ENCODE results near the gene OR52M1.
"Not testable (repeated sequence)": the region's sequence is repeated elsewhere in the genome, so short reads cannot be mapped to it uniquely, and the experiment has no call there.

OR52M1 gene, protein sequence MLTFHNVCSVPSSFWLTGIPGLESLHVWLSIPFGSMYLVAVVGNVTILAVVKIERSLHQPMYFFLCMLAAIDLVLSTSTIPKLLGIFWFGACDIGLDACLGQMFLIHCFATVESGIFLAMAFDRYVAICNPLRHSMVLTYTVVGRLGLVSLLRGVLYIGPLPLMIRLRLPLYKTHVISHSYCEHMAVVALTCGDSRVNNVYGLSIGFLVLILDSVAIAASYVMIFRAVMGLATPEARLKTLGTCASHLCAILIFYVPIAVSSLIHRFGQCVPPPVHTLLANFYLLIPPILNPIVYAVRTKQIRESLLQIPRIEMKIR

DNA sequence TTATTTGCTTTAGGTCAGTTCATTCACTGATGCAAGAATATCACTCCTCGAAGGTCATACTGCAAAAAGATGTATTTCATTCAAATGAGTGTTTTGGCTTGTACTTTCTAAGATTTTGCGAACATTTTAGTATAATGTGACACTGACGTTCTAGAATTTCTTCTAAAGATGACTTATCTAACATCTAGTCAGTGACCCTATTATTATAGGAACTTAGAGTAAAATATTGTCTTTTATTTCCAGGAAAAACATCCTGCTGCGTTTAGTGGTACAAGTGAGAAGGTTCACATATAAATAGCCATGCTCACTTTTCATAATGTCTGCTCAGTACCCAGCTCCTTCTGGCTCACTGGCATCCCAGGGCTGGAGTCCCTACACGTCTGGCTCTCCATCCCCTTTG lies at the start of gene OR52M1:
Gene OR52M1 (plus strand): TSS at position 301 of the 400 bp plus-strand sequence. CDS start 0 bp downstream, at position 301.
- no peak for DNase-seq

DNA sequence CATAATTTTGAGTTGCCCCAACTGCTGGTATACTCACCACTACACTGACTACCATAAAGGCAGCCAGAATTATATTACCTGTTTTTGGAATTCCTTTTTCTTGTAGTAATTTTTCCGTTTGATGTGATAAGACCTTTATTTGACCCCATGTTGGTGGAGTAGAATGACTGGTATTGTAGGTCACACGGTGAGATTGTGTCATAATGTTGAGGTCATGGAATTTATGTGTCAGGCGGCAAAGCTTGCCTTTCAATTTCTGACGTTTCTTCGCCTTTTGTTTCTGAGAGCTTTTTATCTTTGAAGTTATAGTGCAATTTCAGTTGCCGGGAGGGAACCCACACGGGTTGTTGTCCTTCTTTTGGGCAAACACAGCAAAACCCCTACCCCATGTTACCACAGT lies 49.5 kb upstream of the OR52M1 start:
- DNase-seq = no peak

DNA sequence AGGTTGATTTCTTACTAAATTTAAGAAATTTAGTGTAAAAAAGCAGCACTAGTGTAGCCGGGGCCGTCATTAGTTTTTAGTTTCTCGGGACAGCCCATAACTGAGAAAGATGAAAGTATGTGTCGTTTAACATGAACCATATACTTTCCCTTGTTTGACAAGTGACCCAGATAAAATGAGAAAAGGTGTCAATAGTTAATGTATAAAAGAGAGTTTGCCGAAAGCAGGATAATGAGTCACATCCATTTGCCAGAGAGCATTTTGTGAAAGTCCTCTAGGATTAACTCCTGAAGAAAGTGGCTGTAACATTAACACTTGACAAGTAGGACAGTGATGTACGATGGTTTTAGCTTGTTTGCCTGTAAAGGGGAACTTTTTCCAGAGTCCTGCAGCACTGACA lies 49.0 kb upstream of the OR52M1 start:
- DNase-seq = no peak

DNA sequence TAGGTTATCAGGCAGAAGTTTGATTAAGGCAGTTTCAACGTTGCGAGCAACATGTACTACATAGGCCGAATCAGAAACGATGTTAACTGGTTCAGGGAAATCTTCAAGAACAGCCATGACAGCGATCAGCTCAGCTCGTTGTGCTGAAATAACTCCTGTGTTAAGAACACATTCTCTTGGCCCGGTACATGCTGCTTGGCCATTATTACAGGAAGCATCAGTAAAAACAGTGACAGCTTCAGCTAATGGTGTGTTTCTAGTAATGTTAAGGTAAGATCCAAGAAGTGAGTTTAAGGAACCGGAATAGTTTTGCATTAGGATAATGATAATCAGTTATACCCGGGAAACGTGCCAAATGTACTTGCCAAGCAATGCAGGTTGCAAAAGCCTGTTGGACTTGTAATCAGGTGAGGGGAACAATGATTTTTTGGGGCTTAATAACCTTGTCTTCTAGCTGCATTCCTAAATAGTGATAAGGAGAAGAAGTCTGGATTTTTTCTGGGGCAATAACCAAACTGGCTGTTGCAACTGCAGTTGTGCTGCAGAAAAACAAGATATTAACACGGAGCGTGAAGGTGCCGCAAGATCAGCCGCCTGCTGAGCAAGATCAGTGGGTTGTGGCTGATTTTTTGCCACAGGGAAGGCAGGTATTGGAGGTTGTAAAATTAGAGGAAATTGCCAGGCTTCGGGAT lies 48.3 kb upstream of the OR52M1 start:
- DNase-seq = no peak

DNA sequence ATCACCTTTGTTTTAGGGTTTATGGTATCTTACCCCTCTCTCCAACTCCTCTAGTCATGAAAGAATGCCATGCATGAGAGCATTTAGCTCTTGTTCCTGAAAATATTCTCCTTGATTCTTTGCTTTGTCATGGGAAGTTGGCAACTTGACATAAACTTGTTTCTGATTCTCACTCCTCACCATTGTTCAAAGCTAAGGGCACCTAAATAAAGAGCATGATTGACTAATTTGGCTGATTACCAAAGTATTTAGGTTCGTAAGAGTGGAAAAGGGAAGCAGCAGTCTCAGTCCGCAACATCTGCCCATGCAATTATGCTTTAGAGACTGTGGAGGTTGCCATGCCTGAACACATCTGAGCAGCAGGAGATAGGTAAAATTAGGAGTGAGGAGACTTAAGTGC lies 36.1 kb upstream of the OR52M1 start:
- no peak for DNase-seq

DNA sequence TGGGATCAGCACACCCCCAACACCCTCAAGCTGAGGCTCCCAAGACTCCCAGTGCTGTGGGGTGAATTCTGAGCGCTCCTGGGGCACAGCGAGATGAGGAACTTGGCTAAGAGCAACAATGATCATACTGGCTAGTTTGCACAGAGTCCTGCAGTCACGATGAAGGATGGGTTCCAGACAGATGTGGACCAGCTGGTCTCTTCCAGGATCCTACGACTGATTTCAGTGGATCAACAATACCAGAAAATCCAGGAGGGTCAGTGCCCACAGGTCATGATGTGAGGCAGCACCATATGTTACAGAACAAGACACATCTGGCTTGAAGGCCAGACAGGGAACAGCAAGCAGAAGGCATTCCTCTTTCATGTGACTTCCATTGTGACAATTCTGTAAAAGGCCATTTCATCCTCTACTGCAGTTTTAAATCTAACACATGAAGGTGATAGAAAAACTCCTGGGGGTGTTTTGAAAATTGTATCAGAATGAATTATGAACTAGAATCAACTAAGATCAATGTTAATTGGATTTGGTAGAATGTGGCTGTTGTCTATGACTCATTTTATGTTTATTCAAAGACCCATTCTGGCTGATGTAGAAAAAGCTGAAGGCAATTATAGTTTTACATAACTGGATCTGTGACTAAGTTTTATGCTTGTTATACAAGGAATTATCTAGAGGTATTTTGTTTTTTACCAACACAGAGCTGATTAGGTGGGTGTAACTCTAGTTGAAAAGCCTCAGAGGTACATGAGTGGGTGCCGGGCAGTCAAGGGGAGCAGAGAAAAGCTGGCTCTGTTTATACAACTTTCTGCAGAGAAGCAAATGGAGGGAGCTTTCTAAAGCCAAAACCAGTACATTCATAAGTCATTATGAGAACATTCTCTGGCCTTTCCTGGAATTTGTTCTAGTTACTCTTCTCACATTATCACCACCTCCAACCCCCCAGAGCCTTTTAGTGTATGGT lies 33.4 kb upstream of the OR52M1 start:
- DNase-seq = no peak

DNA sequence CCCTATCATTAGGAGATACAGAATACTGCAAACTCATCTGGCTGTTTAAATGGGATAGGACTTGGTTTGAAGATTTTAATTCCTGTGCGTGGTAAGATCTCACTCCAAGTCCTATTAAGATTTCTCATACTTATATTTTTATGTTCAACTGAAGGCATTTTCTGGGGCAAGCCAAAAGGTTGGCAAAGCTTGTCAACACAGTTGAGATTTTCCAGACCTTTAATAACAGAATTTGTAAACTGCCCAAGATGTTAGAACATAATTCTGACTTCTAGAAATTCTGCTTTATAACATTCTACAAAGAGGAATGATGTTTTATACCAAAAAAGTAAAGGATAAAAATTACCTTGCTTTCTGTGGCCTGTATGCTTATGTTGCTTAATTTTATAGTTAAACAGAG lies 30.8 kb upstream of the OR52M1 start:
- DNase-seq = no peak

DNA sequence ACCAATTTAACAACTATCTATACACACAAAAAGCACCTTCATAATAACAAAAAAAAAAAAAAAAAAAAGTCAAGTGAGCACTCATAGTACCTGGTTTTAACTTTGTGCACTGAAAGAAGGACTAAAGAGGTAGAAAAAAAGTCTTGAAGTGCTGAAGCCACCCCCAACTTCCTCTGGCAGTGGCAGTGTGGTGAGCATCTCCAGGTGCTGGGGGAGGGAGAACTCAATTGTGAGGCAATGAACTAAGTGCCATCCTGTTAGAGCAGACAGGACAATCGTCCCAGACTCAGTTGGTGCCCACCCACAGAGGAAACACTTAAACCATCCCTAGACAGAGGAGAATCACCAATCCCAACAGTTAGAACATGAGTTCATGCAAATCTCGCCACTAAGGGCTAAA lies 22.7 kb upstream of the OR52M1 start:
- no peak for DNase-seq

DNA sequence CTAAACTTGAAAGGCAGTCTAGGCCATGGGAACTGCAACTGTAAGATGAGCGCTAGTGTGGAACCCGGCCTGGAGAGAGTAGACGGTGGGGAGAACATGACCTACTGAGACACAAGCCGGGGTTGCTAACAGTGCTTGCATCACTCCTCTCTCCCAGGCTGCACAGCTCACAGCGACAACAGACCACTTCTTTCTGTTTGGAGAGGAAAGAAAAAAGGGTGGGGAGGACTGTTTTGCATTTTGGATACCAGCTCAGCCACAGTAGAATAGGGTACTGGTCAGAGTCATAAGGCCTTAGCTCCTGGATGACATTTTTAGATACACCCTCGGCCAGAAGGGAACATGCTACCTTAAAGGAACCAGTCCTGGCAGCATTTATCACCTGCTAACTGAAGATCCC lies 22.2 kb upstream of the OR52M1 start:
- DNase-seq = no peak

DNA sequence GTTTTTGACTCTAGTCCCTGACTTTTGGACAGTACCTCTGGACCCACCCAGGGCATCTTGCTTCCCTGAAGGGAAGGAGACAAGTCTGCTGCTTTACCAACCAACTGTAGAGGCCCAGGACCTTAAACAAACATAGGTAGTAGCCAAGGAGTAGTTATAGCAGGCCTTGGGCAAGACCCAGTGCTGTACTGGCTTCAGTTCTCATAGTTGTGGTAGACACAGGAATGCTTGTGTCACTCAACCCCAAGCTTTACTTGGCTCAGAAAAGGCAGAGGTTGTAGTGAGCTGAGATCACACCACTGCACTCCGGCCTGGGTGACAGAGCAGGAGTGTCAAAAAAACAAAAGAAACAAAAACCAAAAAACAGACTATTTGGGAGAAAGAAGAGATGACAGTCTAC lies 21.3 kb upstream of the OR52M1 start:
- DNase-seq = no peak

DNA sequence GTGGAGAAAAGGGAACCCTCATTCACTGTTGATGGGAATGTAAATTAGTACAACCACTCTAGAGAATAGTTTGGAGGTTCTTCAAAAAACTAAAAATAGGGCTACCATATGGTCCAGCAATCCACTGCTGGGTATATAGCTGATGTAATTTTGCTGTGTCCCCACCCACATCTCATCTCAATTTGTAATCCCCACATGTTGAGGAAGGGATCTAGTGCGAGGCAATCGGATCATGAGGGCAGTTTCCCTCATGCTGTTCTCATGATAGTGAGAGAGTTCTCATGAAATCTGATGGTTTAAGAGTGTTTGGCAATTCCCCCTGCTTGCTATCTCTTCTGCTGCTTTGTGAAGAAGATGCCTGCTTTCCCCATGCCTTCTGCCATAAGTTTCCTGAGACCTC lies 17.1 kb upstream of the OR52M1 start:
- no peak for DNase-seq

DNA sequence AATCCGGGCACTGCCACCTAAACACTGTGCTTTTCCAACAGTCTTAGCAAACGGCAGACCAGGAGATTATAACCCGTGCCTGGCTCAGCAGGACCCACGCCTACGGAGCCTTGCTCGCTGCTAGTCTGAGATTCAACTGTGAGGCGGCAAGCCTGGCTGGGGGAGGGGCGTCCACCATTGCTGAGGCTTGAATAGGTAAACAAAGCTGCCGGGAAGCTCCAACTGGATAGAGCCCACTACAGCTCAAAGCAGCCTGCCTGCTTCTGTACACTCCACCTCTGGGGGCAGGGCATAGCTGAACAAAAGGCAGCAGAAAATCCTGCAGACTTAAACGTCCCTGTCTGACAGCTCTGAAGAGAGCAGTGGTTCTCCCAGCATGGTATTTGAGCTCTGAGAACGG lies 13.3 kb upstream of the OR52M1 start:
- DNase-seq = not testable (repeated sequence)

DNA sequence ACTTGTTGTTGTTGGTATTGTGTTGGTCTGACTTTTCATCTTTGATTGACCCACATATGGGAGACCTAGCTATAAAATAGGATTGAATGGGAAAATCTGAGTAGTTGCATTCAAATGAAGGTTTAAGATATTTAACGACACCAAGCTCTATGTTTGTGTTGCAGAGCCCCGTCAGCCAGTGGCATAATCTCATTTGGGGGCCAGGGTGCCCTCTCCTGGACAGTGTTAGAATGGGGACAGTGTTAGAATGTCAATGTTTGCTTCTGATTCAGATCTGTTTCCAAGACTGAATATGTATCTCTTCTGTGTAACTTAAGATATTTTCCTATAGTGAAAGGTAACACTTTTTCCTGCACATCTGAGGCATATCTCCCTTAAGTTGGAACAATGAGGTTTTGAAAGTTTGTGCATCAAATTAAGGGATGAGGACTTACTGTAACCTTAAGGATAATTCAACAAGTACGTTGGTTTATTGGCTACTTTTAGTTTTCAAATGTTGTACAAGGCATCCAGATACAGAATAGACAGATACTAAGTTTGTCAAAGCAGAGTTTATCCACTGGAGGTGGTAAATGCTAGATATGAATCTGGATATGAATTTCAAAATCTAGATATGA lies 5.3 kb upstream of the OR52M1 start:
- peak in 1 of 2 experiments; percentile 21 for DNase-seq

DNA sequence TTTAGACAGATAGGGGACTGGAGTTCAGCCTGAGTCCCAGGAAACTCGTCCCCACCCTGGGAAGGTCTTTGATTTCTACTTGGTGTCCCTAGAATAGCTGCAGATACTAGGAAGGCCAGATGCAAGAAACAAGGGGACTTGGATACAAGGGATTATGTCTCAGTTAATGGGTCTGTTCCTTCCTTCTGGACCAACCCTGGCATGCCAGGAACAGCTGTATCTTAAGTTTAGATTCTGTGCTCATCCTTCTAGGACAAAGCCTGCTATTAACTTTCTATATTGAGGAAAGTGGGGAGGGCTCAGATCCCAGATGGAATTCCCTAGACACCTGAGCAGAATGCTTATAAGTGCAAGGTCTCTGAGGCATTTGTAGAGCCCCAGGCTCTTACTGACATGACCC lies 3.9 kb upstream of the OR52M1 start:
- no peak for DNase-seq

DNA sequence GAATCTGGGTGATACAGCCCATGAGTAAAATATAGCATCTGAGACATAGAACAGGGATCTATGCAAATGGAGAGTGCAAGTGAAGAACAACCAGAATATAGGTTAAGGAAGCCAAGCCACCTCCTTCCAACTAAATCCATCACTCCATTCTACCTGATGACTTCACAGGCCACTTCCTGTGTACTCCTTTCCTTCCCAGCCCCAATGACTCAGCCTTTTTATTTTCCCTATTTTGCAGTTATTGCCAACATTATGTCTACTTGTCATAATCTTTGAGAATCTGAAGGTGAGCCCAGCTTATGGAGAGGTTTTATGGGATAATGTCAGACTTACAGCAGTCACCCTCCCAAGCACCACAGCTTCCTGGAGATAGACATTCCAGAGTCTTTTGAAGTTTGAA lies 1.4 kb upstream of the OR52M1 start:
- DNase-seq = no peak

DNA sequence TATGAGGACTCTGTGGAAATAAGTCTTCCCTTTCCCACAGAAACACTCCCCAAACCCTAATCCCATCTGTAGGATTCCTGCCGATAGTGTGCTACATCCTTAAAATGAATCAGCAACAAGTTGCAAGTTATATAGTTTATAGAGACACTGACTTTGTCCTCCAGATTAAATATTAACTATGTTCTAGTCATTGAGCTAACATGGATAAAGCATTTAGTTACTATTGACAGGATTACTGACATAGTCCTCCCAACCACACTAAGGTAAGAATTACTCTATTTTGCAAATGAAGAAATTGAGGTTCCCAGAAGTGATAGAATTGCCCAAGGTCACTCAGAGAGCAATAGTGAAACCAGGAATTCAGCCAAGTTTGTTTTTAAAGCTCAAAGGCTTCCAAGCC lies 1.9 kb downstream of the OR52M1 start:
- DNase-seq = no peak

DNA sequence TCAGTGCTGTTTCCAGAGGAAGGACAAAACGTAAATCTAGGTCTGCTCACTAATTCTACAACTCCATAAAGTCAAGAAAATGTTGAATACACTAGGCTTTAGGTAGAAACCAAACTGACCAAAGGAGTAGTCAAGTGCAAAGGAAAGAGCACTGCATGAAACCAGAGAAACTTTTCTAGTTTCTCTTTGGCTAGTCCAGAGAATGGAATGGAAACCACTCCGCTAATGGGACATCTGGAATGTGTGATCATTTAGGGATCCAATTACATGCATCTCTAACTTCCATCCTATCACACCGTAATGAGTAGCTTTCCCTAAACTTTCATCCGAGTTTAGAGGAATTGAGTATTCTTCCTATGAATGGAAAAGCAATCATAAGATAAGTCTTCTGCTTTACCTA lies 2.4 kb downstream of the OR52M1 start:
- DNase-seq = no peak

DNA sequence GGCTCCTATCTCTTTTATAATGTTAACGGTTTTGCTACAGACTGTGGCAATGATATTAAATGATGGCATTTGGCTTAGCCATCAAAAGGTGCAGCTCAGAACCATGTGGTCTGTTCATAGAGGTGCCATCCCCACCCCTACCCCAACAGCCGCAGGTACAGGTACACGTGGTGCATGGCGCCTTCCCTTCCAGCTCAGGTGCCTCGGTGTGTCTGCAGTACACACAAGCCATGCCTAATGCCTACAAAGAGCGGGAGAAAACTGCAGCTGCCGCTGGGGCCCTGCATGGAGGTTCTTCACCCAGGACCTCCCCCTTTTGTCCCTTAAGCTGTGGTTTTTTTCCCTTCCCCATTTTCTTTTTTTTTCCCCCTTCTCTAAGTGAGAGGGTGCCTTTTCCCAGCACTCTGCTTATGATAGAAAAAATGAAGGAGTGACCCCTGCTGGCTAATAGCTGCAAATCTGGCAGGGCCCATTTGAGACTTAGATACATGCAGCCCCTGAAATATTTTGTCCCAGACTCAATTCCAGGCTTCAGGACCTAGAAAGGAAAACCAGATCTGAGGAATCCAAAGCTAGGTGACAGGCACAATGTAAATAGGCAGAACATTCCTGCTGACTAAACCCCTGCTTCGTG lies 6.5 kb downstream of the OR52M1 start:
- DNase-seq = no peak

DNA sequence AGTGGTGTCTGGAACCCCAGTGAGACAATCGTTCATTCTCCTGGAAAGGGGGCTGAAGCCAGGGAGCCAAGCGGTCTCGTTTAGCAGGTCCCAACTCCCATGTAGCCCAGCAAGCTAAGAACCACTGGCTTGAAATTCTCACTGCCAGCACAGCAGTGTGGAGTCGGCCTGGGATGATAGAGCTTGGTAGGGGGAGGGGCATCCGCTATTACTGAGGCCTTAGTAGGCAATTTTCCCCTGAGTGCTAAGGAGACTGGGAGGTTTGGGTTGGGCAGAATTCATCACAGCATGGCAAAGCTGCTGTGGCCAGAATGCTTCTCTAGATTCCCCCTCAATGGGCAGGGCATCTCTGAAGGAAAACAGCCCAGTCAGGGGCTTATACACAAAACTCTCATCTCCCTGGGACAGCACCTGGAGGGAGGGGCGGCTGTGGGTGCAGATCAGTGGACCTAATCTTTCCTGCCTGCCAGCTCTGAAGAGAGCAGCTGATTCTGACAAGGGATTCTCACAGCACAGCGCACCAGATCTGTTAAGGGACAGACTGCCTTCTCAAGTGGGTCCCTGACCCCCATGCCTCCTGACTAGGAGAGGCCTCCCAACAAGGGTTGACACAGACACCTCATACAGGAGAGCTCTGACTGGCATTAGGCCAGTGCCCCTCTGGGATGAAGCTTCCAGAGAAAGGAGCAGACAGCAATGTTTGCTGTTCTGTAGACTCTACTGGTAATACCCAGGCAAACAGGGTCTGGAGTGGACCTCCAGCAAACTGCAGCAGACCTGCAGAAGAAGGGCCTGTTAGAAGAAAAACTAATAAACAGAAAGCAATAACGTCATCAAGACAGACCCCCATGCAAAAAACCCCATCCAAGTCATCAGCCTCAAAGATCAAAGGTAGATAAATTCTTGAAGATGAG lies 14.8 kb downstream of the OR52M1 start:
- DNase-seq = no peak

DNA sequence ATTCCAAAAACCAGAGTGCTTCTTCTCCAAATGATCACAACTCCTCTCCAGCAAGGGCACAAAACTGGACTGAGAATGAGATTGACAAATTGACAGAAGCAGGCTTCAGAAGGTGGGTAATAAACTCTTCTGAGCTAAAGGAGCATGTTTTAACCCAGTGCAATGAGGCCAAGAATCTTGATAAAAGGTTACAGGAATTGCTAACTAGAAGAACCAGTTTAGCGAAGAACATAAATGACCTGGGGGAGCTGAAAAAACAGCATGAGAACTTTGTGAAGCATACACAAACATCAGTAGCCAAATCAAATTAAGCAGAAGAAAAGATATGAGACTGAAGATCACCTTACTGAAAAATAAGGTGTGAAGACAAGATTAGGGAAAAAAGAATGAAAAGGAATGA lies 15.5 kb downstream of the OR52M1 start:
- no peak for DNase-seq

DNA sequence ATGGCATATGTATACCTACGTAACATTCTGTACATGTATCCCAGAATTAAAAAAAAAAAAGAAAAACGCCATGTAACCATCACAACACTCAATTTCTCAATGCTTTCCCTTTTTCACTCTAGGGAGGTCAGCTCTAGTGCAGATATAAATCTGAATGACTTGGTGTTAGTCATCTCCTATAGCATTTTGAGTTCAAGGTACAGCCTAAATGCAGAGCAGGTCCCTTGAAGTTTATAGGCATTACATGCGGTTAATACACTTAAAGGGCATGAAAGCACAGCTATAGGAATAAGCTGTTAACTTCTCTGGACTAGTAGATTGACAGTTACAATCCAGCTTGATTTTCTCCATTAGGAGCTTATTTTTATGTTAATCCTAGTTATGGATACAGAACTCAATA lies 20.4 kb downstream of the OR52M1 start:
- DNase-seq = no peak

DNA sequence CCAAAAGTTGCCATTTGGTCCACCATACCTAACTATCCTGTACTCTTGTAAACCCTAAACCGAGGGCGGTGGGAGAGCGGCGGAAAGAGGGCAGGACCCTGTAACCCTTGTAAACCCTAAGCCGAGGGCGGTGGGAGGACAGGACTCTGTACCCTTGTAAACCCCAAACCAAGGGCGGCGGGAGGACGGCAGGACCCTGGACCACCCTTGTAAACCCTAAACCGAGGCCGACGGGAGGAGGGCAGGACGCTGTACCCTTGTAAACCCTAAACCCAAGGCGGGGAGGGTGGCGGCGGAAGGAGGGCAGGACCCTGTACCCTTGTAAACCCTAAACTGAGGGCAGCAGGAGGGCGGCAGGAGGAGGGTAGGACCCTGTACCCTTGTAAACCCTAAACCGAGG lies 24.1 kb downstream of the OR52M1 start:
- DNase-seq = no peak

All from NCI-H2081 (cell line).